Sigmoid colon (tissue), 7 donors: ENCODE results near the gene CTNNA2. TPM values are rescaled to one million over a fixed set of nuclear protein-coding genes. Genes with fewer than 3 reads are reported as not detected.

Experiments used
- DNase-seq: peaks from one replicate; pipeline ENCODE4 v3.0.0-alpha.2; 2019
- H3K27ac ChIP-seq, 4 donors: fragments of 200-600 bp; sonication (generic); one replicate each; pipeline ENCODE4 v1.5.1; 2016 to 2019; ENCODE audit warnings: mild to moderate bottlenecking in 1 of 4
- H3K27me3 ChIP-seq, 3 donors: fragments of 200-600 bp; sonication (generic); one replicate each; pipeline ENCODE4 v1.5.1; 2019; ENCODE audit warnings: mild to moderate bottlenecking in 1 of 3
- H3K36me3 ChIP-seq, 4 donors: fragments of 200-600 bp; sonication (generic); one replicate each; pipeline ENCODE4 v1.5.1; 2016 to 2019
- H3K4me1 ChIP-seq, 4 donors: fragments of 200-600 bp; sonication (generic); one replicate each; pipeline ENCODE4 v1.5.1; 2017 to 2019
- H3K4me3 ChIP-seq, 4 donors: fragments of 200-600 bp; sonication (generic); one replicate each; pipeline ENCODE4 v1.5.1; 2017 to 2019; ENCODE audit warnings: mild to moderate bottlenecking in 2 of 4, moderate library complexity in 1 of 4
- H3K9me3 ChIP-seq, 4 donors: fragments of 200-600 bp in 3 of 4; sonication (generic) in 3 of 4; one replicate each; pipeline versions ENCODE4 v1.5.1 to v1.6.1; 2013 to 2019
- EP300 ChIP-seq, 4 donors: sonication (generic); formaldehyde crosslinking; IDR thresholded peaks; one replicate each; pipeline ENCODE4 v1.6.1; 2017; ENCODE audit warnings: antibody characterized with exemption in 4 of 4
- POLR2A ChIP-seq, 2 donors: fragments of 450-650 bp; IDR thresholded peaks; one replicate each; pipeline ENCODE4 v1.6.1; 2016; ENCODE audit warnings: antibody characterized with exemption in 2 of 2, mild to moderate bottlenecking in 2 of 2, moderate library complexity in 2 of 2
- POLR2AphosphoS5 ChIP-seq, 4 donors: sonication (generic); formaldehyde crosslinking; IDR thresholded peaks; one replicate each; pipeline ENCODE4 v1.6.1; 2017; ENCODE audit warnings: antibody characterized with exemption in 4 of 4
- WGBS, 2 donors: extraction: QIAGEN DNeasy Blood & Tissue Kit; methylation state at CpG; one replicate each; pipeline ENCODE4 v1.1.7; 2013; 5-methylcytosine and 5-hydroxymethylcytosine counted together
- intact Hi-C: fragments of 100-400 bp; cut with DNase I; formaldehyde crosslinking; loops from one replicate; pipeline ENCODE4 v1.15.1; 2023
- polyA plus RNA-seq, 3 donors: library from polyadenylated mRNA; stranded (reverse); fragments of 200-250 nt; gene quantifications; one replicate each; pipeline ENCODE4 v1.2.3, GENCODE V29; 2013
- total RNA-seq, 4 donors: library from RNA; depleted of rRNA; stranded (reverse); fragments of >200 nt; gene quantifications; one replicate each; pipeline ENCODE4 v1.1.0, GENCODE V29; 2016
- TF ChIP-seq, protein P1 (sequence below), 4 experiments: fragments of 450-650 bp in 3 of 4; fragments of 200-600 bp in 1 of 4; IDR thresholded peaks; one replicate each; pipeline ENCODE4 v1.5.1; 2016 to 2019; ENCODE audit warnings: antibody characterized with exemption in 4 of 4, mild to moderate bottlenecking in 3 of 4, moderate library complexity in 2 of 4
- donor health status: healthy with polysubstance abuse.
- donor health status: Bipolar disorder and iron deficiency.
- donor health status: healthy.

CTNNA2 gene
- total and polyA plus RNA-seq, 7 donors, result 1.4 to 8.6 (median 3.8) TPM; not detected in 2

DNA sequence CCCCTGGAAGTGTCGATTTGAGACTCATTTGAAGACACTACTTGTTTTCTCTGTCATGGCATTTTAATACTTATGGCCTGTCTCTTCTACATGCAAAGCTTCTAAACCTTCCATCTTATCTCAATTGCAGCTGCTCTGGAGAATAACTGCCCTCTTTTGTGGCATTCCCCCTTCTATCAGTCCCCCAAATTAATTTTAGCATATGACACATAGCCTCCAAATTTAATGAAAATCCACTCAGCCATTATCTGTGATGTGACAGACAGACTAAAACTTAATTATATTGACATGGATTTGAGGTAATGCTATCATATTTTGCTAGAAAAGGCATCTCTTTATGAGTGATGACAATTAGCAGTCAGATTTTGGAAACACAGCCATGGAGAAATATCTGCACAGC, 720.5 kb downstream of the CTNNA2 start:
- 84 to 87% methylated on average over 1 of the region's 1 CpG for WGBS, 2 donors
- H3K27me3 ChIP-seq, result no peaks in the 10 kb centered on the region
- no peaks in the 10 kb centered on the region for H3K36me3 ChIP-seq
- H3K27ac ChIP-seq, result no peak overlapping the region
- no peaks in the 10 kb centered on the region for H3K9me3 ChIP-seq
- intact Hi-C loops, result no loop called here
- TF ChIP-seq POLR2A (IDR thresholded peaks at IDR 0.05) (no peak), POLR2AphosphoS5 (IDR thresholded peaks at IDR 0.05) (no peak), EP300 (IDR thresholded peaks at IDR 0.05) (no peak)
- TF ChIP-seq, protein P1, sequence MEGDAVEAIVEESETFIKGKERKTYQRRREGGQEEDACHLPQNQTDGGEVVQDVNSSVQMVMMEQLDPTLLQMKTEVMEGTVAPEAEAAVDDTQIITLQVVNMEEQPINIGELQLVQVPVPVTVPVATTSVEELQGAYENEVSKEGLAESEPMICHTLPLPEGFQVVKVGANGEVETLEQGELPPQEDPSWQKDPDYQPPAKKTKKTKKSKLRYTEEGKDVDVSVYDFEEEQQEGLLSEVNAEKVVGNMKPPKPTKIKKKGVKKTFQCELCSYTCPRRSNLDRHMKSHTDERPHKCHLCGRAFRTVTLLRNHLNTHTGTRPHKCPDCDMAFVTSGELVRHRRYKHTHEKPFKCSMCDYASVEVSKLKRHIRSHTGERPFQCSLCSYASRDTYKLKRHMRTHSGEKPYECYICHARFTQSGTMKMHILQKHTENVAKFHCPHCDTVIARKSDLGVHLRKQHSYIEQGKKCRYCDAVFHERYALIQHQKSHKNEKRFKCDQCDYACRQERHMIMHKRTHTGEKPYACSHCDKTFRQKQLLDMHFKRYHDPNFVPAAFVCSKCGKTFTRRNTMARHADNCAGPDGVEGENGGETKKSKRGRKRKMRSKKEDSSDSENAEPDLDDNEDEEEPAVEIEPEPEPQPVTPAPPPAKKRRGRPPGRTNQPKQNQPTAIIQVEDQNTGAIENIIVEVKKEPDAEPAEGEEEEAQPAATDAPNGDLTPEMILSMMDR (IDR thresholded peaks at IDR 0.05), result no peak
- no peaks in the 10 kb centered on the region for H3K4me1 ChIP-seq
- DNase-seq, result no peak
- no peak overlapping the region for H3K4me3 ChIP-seq

DNA sequence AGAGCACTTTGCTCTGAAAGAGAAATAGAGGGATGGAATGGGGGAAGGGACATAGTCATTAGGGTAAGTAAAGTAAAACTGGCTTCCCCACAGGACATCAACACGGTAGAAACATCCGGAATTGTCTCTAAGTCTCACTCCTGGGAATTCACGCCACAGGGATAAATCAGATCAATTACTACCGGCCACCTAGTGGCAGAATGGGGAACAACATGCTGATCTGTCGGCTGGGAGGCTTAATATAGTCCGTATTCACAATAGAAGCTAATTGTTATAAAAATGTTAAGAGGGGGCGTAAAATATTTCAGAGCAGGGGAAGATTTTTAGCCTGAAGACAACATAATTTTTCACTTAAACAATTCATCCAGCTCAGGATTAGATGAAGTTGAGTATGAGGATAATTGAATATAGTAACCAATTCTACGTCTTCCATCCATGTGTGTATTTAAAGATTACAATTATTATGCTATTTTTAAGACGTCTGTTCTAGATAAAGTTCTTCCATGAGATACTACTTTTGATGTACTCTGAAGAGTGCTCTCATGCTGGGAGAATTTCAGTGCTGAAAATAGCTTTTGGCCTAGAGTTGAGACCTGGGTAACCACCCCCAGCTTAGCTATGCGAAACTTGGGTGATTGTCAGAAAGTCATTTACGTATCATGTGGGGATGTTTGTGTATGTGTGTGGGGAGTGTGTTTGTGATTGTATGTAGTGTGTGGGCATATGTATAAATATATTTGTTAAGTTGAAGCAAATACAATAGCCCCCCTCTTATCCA, 726.0 kb downstream of the CTNNA2 start:
- 37 to 60% methylated on average over 11 of the region's 11 CpGs for WGBS, 2 donors
- no peak for DNase-seq
- intact Hi-C loops, result no loop called here
- no peaks in the 10 kb centered on the region for H3K36me3 ChIP-seq
- H3K27me3 ChIP-seq, result no peaks in the 10 kb centered on the region
- H3K9me3 ChIP-seq, result no peaks in the 10 kb centered on the region
- H3K4me1 ChIP-seq, result peaks cover 0 to 8% (median 0%) of the 10 kb centered on the region in 4 donors
- no peak overlapping the region for H3K27ac ChIP-seq
- TF ChIP-seq, protein P1 (IDR thresholded peaks at IDR 0.05), result peak in 2 of 4 experiments; percentile 20 to 37
- TF ChIP-seq POLR2AphosphoS5 (IDR thresholded peaks at IDR 0.05), result no peak
- no peak overlapping the region for H3K4me3 ChIP-seq

DNA sequence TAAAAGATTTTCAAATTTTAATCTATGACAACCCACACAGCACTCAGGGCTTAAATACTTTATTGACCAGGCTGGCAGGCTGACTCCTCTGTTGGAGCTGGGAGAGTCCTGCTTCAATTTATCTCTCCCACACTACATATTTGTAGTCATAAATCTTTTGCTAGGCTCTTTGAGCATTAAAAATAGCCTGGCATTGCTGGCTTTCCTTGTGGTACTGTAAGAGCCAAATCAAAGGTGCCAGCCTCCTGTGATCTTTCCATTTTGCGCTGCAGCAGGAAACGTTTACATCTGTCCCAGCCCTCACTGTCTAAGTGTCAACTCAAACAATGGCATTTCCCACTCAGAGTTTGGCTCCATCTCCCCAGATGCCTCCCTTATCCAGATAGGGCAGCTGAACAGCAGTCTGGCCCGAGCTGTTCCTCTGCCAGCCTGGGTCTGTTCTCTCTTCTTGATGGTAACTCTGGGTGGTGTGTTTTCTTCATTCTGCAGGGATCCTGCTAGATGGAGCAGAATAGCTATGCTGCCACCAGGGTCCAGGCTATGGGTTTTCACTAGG, 729.6 kb downstream of the CTNNA2 start:
- Histone ChIP-seq H3K27ac (no peak overlapping the region), H3K27me3 (no peaks in the 10 kb centered on the region), H3K4me1 (peaks cover 0 to 8% (median 0%) of the 10 kb centered on the region in 4 donors), H3K9me3 (no peaks in the 10 kb centered on the region), H3K36me3 (no peaks in the 10 kb centered on the region), H3K4me3 (no peak overlapping the region)
- no peak for TF ChIP-seq POLR2A (IDR thresholded peaks at IDR 0.05)
- TF ChIP-seq POLR2AphosphoS5 (IDR thresholded peaks at IDR 0.05), result no peak
- no peak for TF ChIP-seq EP300 (IDR thresholded peaks at IDR 0.05)
- TF ChIP-seq, protein P1 (IDR thresholded peaks at IDR 0.05), result no peak
- intact Hi-C loops, result no loop called here
- WGBS, 2 donors, result 16 to 26% methylated on average over 3 of the region's 3 CpGs
- no peak for DNase-seq

DNA sequence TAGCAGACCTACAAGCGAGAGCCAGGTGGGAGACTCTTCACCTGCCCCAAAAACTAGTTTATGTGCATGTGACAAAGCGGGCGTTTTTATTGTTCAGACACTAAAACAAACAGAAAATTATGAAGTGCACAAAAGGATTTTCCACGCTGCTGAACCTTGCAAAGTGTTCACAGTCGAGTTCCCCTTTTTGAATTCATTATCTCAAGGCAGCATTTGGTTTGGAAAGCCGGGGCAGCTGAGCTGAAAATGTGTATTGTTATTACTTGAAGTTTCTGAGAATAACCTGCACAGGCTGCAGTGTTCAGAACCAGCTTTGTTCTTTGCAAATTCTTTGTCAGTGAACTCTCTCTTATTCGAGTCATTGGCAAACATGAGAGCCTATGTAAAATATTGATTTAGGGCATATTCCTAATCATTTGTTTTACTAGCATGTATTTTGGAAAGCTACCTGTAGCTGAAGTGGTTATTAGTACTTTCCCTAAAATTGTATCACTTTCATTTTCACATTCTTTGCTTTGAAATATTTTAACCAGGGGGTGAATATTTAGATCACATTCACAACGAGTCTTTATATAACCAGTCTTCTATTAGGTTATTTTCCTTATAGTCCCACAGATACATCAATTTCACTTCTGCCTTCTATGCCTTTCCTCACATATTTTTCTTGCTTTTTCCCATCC, 732.2 kb downstream of the CTNNA2 start:
- Histone ChIP-seq H3K9me3 (no peaks in the 10 kb centered on the region), H3K4me1 (peaks cover 0 to 8% (median 0%) of the 10 kb centered on the region in 4 donors), H3K4me3 (no peak overlapping the region), H3K27me3 (no peaks in the 10 kb centered on the region), H3K36me3 (no peaks in the 10 kb centered on the region), H3K27ac (no peak overlapping the region)
- WGBS, 2 donors, result 20 to 30% methylated on average over 8 of the region's 8 CpGs
- intact Hi-C loops, result no loop called here
- TF ChIP-seq EP300 (IDR thresholded peaks at IDR 0.05) (no peak), POLR2AphosphoS5 (IDR thresholded peaks at IDR 0.05) (no peak), POLR2A (IDR thresholded peaks at IDR 0.05) (no peak)
- TF ChIP-seq, protein P1 (IDR thresholded peaks at IDR 0.05), result no peak
- DNase-seq, result no peak
